SK-N-MC (cell line): ENCODE measurements around the gene ESPL1.

ENCODE experiments used
- EZH2 ChIP-seq: fragments of 200-600 bp; sonication (generic); IDR thresholded peaks from one replicate; pipeline ENCODE4 v1.6.1; 2017; ENCODE audit warnings: antibody characterized with exemption
- FOXP2 ChIP-seq: optimal IDR thresholded peaks from 2 replicates; pipeline ENCODE3; 2011; ENCODE audit warnings: mild to moderate bottlenecking, moderate library complexity; ENCODE audit not compliant: insufficient read depth; ENCODE audit errors: extremely low read length, control extremely low read depth
- POLR2AphosphoS5 ChIP-seq: IDR thresholded peaks from 2 replicates; pipeline ENCODE4 v1.6.1; 2012; ENCODE audit warnings: mild to moderate bottlenecking, low read depth, low read length, borderline replicate concordance

GRCh38 chr12:53225635-53226424, 42.3 kb upstream of the ESPL1 start:
- TF ChIP-seq EZH2 (no peak), POLR2AphosphoS5 (no peak), FOXP2 (no peak)
